Mesenchymal stem cell (in vitro differentiated cells and primary cell): ENCODE data around the gene PANK4.

Source experiments
- DNase-seq: peaks from one replicate; pipeline ENCODE4 v3.0.0-alpha.2; 2013
- H2AFZ ChIP-seq: one replicate; pipeline ENCODE4 v1.6.1; 2013; ENCODE audit warnings: low read depth, mild to moderate bottlenecking, control low read depth, inconsistent platforms, low read length, moderate library complexity
- H2AK5ac ChIP-seq: 2 replicates; pipeline ENCODE4 v1.6.1; 2013; ENCODE audit warnings: low read length, moderate library complexity, mild to moderate bottlenecking, inconsistent platforms; ENCODE audit not compliant: severe bottlenecking
- H2BK120ac ChIP-seq: one replicate; pipeline ENCODE4 v1.6.1; 2013; ENCODE audit warnings: low read depth, mild to moderate bottlenecking, inconsistent platforms, low read length, moderate library complexity
- H2BK12ac ChIP-seq, 2 experiments: one replicate each; pipeline ENCODE4 v1.6.1; 2013; ENCODE audit warnings: inconsistent platforms in 2 of 2, low read length in 2 of 2, mild to moderate bottlenecking in 2 of 2, moderate library complexity in 2 of 2, control low read depth in 1 of 2
- H2BK15ac ChIP-seq: one replicate; pipeline ENCODE4 v1.6.1; 2013; ENCODE audit warnings: mild to moderate bottlenecking, low read depth, inconsistent platforms; ENCODE audit not compliant: poor library complexity, severe bottlenecking
- H2BK5ac ChIP-seq: 2 replicates; pipeline ENCODE4 v1.6.1; 2013; ENCODE audit warnings: low read depth, mild to moderate bottlenecking, low read length, control low read depth, inconsistent platforms; ENCODE audit not compliant: poor library complexity, severe bottlenecking
- H3K14ac ChIP-seq, 2 experiments: one replicate each; pipeline ENCODE4 v1.6.1; 2013; ENCODE audit warnings: inconsistent platforms in 2 of 2, low read length in 2 of 2, control low read depth in 1 of 2, mild to moderate bottlenecking in 1 of 2, moderate library complexity in 1 of 2
- H3K18ac ChIP-seq, 2 experiments: one replicate each; pipeline ENCODE4 v1.6.1; 2013; ENCODE audit warnings: inconsistent platforms in 2 of 2, low read length in 2 of 2, control low read depth in 1 of 2, low read depth in 1 of 2, mild to moderate bottlenecking in 1 of 2
- H3K23ac ChIP-seq, 2 experiments: one replicate each; pipeline ENCODE4 v1.6.1; 2013; ENCODE audit warnings: inconsistent platforms in 2 of 2, low read length in 2 of 2, mild to moderate bottlenecking in 2 of 2, moderate library complexity in 2 of 2, control low read depth in 1 of 2
- H3K27ac ChIP-seq: 2 replicates; pipeline ENCODE4 v1.5.1; 2013; ENCODE audit warnings: mild to moderate bottlenecking, moderate library complexity, low read length, control low read depth, inconsistent platforms; ENCODE audit not compliant: poor library complexity, severe bottlenecking
- H3K27me3 ChIP-seq, 2 experiments: 2 replicates each; pipeline versions ENCODE4 v1.6.1 to v1.7.0; 2013; ENCODE audit warnings: low read length in 2 of 2, mild to moderate bottlenecking in 2 of 2, moderate library complexity in 2 of 2, control low read depth in 1 of 2, inconsistent platforms in 1 of 2; ENCODE audit not compliant: control insufficient read depth in 1 of 2, insufficient read depth in 1 of 2
- H3K36me3 ChIP-seq, 2 experiments: 2 replicates each; pipeline versions ENCODE4 v1.6.1 to v1.7.0; 2013; ENCODE audit warnings: low read length in 2 of 2, control low read depth in 1 of 2, inconsistent platforms in 1 of 2, low read depth in 1 of 2, mild to moderate bottlenecking in 1 of 2; ENCODE audit not compliant: insufficient read depth in 2 of 2, control insufficient read depth in 1 of 2
- H3K4ac ChIP-seq, 2 experiments: one replicate each; pipeline ENCODE4 v1.6.1; 2013; ENCODE audit warnings: inconsistent platforms in 2 of 2, low read length in 2 of 2, mild to moderate bottlenecking in 2 of 2, moderate library complexity in 2 of 2, control low read depth in 1 of 2, low read depth in 1 of 2
- H3K4me1 ChIP-seq: 2 replicates; pipeline ENCODE4 v1.6.1; 2013; ENCODE audit warnings: low read depth, low read length, control low read depth; ENCODE audit not compliant: control insufficient read depth, insufficient read depth
- H3K4me2 ChIP-seq: 2 replicates; pipeline ENCODE4 v1.6.1; 2013; ENCODE audit warnings: low read length, mild to moderate bottlenecking, inconsistent platforms; ENCODE audit not compliant: poor library complexity, severe bottlenecking
- H3K4me3 ChIP-seq, 2 experiments: 2 replicates each; pipeline versions ENCODE4 v1.5.1 to v1.7.0; 2013; ENCODE audit warnings: low read length in 2 of 2, mild to moderate bottlenecking in 2 of 2, control low read depth in 1 of 2, low read depth in 1 of 2; ENCODE audit not compliant: insufficient read depth in 1 of 2
- H3K79me1 ChIP-seq: replicated peaks from 2 replicates; pipeline ENCODE4 v1.6.1; 2013; ENCODE audit warnings: mild to moderate bottlenecking, control low read depth, low read length, inconsistent platforms; ENCODE audit not compliant: poor library complexity, severe bottlenecking
- H3K9ac ChIP-seq: 2 replicates; pipeline ENCODE4 v1.7.0; 2013; ENCODE audit warnings: mild to moderate bottlenecking, low read length, moderate library complexity
- H3K9me3 ChIP-seq: 2 replicates; pipeline ENCODE4 v1.7.0; 2013; ENCODE audit warnings: mild to moderate bottlenecking, low read length; ENCODE audit not compliant: control insufficient read depth
- H4K8ac ChIP-seq: one replicate; pipeline ENCODE4 v1.6.1; 2013; ENCODE audit warnings: inconsistent platforms, mild to moderate bottlenecking, low read length, moderate library complexity
- H4K91ac ChIP-seq: one replicate; pipeline ENCODE4 v1.6.1; 2013; ENCODE audit warnings: mild to moderate bottlenecking, low read length, inconsistent platforms
- WGBS: methylation state at CpG from one replicate; pipeline ENCODE4 v1.1.7; 2013; ENCODE audit warnings: mixed read lengths; 5-methylcytosine and 5-hydroxymethylcytosine counted together

The PANK4 gene

DNA sequence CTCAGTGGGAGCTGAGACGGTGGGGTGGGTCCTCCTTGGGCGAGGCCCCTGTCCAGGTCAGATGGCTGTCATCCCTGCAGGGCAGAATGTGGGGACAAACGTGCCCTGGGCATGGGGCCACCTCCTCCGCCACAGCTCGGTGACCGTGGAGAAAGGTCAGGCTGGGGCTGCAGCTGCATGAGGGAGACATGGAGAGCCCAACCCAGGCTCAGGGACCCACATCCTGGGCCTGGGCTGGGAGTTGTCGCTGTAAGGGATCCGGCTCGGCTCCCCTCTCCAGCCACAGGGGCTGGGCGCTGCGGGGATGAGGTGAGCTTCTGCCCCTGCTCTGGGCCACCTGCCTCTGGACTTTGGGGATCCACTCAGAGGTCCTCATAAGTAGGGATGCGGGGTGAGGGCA, 50.8 kb downstream of the PANK4 start:
- Histone ChIP-seq H3K4me2 (no peak overlapping the region), H2AFZ (no peak overlapping the region), H3K4me3 (no peak overlapping the region), H3K9ac (no peak overlapping the region), H3K27me3 (peaks cover 0 to 56% of the 10 kb centered on the region in 2 experiments), H4K8ac (no peak overlapping the region), H2BK120ac (no peak overlapping the region), H2BK5ac (no peak overlapping the region), H3K36me3 (peaks cover 0 to 41% of the 10 kb centered on the region in 2 experiments), H2BK12ac (no peak overlapping the region), H2AK5ac (no peak overlapping the region), H2BK15ac (no peak overlapping the region), H3K14ac (no peak overlapping the region), H3K27ac (no peak overlapping the region), H3K79me1 (peaks cover 10% of the 10 kb centered on the region), H3K9me3 (no peaks in the 10 kb centered on the region), H3K18ac (no peak overlapping the region), H3K4ac (no peak overlapping the region), H3K23ac (no peak overlapping the region), H4K91ac (no peak overlapping the region), H3K4me1 (peaks cover 51% of the 10 kb centered on the region)
- DNase-seq = no peak
- 91% methylated on average over 12 of the region's 12 CpGs for WGBS

DNA sequence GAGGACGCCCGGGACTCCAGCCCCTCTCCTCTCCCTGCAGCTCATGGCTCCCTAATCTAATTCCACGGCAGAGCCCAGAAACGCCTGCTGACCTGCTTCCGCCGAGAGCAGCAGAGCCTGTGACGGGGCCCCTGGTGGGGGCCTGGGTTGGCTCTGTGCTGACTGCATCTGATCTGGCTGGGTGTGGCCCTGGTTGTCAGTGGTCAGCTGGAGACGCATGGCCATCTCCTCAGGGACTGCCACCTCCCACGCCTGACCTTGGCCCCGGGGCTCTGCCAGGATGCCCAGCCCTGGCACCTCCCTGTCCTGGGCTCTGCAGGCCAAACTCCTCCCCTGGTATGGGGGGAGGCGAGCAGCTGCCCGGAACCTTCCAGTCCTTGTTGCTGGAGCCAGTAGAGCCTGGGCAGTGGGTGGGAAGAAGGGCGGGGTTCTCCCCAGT, 51.4 kb downstream of the PANK4 start:
- no peak overlapping the region for H2AFZ ChIP-seq
- H3K14ac ChIP-seq = no peak overlapping the region
- no peak overlapping the region for H2BK5ac ChIP-seq
- 57% methylated on average over 13 of the region's 13 CpGs for WGBS
- H3K79me1 ChIP-seq = peaks cover 10% of the 10 kb centered on the region
- no peak overlapping the region for H4K91ac ChIP-seq
- no peak overlapping the region for H2BK15ac ChIP-seq
- no peak overlapping the region for H3K27ac ChIP-seq
- H3K4me2 ChIP-seq = no peak overlapping the region
- no peak overlapping the region for H3K4me3 ChIP-seq
- peaks cover 0 to 36% of the 10 kb centered on the region in 2 experiments for H3K36me3 ChIP-seq
- no peaks in the 10 kb centered on the region for H3K9me3 ChIP-seq
- H3K23ac ChIP-seq = no peak overlapping the region
- no peak overlapping the region for H2AK5ac ChIP-seq
- DNase-seq = no peak
- peaks cover 0 to 59% of the 10 kb centered on the region in 2 experiments for H3K27me3 ChIP-seq
- H3K18ac ChIP-seq = no peak overlapping the region
- no peak overlapping the region for H3K9ac ChIP-seq
- no peak overlapping the region for H4K8ac ChIP-seq
- no peak overlapping the region for H2BK12ac ChIP-seq
- H3K4ac ChIP-seq = no peak overlapping the region
- H3K4me1 ChIP-seq = peaks cover 52% of the 10 kb centered on the region
- no peak overlapping the region for H2BK120ac ChIP-seq

DNA sequence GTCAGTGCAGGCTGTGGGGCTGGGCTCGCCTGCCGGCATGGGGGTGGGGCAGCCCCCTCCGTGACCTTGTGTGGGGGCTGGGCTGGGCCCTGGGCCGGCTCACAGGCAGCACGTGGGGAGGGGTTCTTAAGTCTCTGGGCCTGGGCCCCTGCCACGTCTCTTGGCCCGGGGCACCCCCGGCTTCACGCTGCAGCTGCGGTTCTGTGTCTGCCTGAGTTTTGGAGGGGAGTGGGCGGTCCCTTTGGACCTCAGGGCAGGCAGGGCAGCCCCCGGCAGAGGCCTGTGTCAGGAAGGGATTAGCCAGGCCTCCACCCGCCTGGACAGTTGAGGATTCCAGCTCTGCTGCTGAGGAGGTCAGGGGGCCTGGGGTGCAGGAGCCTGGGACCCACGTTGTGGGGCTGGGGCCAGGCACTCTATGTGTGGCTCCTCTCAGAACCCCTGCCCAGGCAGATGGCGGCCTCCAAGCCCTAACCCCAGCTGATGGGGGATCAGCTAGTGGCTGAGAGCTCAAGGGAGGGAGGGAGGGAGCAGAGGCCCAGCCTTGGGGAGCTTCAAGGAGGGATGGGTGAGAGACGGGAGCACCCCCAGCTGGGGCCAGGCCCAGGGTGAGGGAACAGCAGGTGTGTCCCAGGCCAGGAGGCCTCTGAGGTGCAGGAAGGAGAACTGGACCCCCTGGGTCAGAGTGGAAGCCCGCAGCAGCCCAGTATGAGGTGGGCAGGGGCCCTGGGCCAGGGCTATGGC, 52.1 kb downstream of the PANK4 start:
- Histone ChIP-seq H3K18ac (no peak overlapping the region), H2AK5ac (no peak overlapping the region), H3K27ac (no peak overlapping the region), H3K4me1 (peaks cover 56% of the 10 kb centered on the region), H3K79me1 (peaks cover 12% of the 10 kb centered on the region), H3K4me2 (no peak overlapping the region), H4K91ac (no peak overlapping the region), H3K4ac (no peak overlapping the region), H3K27me3 (peaks cover 0 to 63% of the 10 kb centered on the region in 2 experiments), H3K9ac (no peak overlapping the region), H3K4me3 (no peak overlapping the region), H2BK120ac (no peak overlapping the region), H3K14ac (no peak overlapping the region), H4K8ac (no peak overlapping the region), H3K36me3 (peaks cover 0 to 30% of the 10 kb centered on the region in 2 experiments), H3K9me3 (no peaks in the 10 kb centered on the region), H2BK15ac (no peak overlapping the region), H2BK12ac (no peak overlapping the region), H2BK5ac (no peak overlapping the region), H3K23ac (no peak overlapping the region), H2AFZ (no peak overlapping the region)
- 39% methylated on average over 17 of the region's 17 CpGs for WGBS
- no peak for DNase-seq

GRCh38 chr1:2473198-2473597, 53.2 kb downstream of the PANK4 start:
- no peak overlapping the region for H3K18ac ChIP-seq
- no peak overlapping the region for H2BK12ac ChIP-seq
- H3K4ac ChIP-seq = no peak overlapping the region
- H3K4me3 ChIP-seq = no peak overlapping the region
- H3K4me1 ChIP-seq = peaks cover 66% of the 10 kb centered on the region
- no peak overlapping the region for H2AFZ ChIP-seq
- H3K14ac ChIP-seq = peak overlapping the region in 1 of 2 experiments; percentile 70
- no peak overlapping the region for H3K23ac ChIP-seq
- peaks cover 0 to 67% of the 10 kb centered on the region in 2 experiments for H3K27me3 ChIP-seq
- no peak overlapping the region for H3K4me2 ChIP-seq
- peaks cover 12% of the 10 kb centered on the region for H3K79me1 ChIP-seq
- no peak overlapping the region for H4K91ac ChIP-seq
- H3K27ac ChIP-seq = no peak overlapping the region
- no peak overlapping the region for H4K8ac ChIP-seq
- no peaks in the 10 kb centered on the region for H3K9me3 ChIP-seq
- no peak for DNase-seq
- WGBS = 90% methylated on average over 13 of the region's 13 CpGs
- peaks cover 0 to 28% of the 10 kb centered on the region in 2 experiments for H3K36me3 ChIP-seq
- H2BK120ac ChIP-seq = no peak overlapping the region
- H2BK15ac ChIP-seq = no peak overlapping the region
- H2AK5ac ChIP-seq = no peak overlapping the region
- H3K9ac ChIP-seq = no peak overlapping the region
- H2BK5ac ChIP-seq = no peak overlapping the region
